ENCODE measurements around the gene RGS19.
A peak's percentile ranks its signal among the peaks of the same experiment; 100 is the strongest.

Gene RGS19

DNA sequence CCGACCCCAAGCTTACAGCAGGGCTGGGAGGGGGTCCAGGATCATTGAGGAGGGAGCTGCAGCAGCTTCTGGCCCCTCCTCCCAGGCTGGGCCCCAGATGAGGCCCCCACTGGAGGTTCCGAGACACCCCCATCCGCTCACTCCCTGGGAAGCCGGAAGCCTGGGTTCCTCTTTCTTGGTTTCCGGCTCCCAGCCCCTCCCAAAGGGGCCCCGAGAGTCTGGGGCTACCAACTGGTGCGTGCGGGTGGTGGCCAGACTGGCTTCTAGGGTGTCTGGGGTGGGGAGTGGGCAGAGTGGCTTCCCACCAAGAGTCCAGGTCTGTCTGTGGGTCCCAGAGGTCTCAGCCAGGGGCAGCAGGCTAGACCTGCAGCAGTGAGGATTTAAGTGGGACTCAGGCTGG, 2.2 kb downstream of the RGS19 start:
- no peak for DNase-seq (ENCODE audit: low read depth)

DNA sequence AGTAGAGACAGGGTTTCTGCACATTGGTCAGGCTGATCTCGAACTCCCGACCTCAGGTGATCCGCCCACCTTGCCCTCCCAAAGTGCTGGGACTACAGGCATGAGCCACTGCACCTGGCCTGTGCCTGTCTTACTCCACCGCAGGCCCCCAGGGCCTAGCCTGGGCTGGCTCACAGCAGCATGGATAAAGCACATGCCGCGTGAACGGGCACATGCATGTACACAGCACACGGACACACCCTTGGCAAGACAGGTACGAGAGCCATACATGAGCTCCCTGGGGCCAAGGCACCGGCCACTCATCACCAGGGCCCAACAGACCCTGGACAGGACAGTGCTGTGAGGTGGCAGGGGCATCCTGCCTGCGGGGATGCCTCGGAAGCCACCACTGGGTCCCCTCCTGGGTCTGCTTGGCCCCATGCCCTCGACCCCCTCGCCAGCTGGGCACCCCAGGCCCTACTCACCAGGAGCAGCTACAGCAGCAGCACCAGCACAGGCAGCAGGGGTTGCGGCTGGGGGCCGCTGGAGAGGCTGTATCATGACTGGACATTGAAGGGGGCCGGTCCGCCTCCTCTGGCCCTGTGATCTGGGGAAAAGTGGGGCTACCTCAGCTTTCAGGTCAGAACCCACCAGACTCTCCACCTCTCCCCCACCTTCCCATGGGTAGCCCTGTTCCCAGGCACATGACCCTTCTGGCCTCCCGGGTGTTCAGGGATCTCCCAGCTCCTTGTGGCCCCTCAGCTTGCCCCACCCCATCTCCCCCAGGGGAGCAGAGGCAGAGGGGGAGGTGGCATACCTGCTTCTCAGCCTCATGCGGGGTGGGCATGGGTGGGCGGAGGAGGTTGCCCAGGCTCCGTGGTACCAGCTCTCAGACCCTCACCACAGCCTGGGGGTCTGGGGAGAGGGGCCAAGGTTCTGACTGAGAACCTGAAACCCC, 3.0 kb downstream of the RGS19 start:
- DNase-seq (ENCODE audit: low read depth) = no peak

GRCh38 chr20:64075556-64075955, 3.8 kb downstream of the RGS19 start:
- no peak for DNase-seq (ENCODE audit: low read depth)

DNA sequence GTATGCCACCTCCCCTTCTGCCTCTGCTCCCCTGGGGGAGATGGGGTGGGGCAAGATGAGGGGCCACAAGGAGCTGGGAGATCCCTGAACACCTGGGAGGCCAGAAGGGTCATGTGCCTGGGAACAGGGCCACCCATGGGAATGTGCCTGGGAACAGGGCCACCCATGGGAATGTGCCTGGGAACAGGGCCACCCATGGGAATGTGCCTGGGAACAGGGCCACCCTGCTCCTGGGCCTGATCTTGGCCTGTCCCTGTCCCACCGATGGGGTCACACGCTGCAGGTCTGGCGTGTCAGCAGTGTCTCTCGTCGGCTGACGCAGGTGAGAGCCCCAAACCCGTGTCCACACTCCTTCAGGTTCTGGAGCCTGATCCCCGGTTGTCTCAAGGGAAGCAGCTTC, 4.4 kb downstream of the RGS19 start:
- DNase-seq (ENCODE audit: low read depth) = no peak

DNA sequence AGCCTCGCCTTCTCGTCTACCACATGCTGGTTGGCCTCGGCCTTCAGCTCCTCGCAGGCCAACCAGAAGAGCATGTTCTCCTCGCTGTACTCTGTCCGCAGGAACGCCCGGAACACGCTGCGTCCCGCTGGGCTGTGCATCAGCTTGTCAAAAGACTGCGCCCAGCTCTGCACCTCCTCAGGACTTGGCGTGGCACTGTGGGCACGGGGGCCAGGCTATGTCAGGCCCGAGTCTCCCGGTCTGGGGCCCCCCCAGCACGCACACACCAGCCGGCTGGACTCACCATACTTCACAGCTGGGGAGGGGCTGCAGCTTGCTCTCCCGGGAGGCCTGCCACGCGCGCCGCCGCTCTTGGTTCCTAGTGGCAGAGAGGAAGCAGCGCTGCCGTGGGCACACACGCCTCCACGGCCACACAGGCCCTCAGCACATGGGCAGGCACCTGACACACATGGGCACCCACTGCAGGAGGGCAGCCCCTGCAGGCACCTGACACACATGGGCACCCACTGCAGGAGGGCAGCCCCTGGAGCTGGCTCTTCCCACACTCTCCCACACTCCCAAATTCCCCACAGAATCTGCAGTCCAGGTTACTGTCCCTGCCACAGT, 5.0 kb downstream of the RGS19 start:
- DNase-seq (ENCODE audit: low read depth) = no peak

DNA sequence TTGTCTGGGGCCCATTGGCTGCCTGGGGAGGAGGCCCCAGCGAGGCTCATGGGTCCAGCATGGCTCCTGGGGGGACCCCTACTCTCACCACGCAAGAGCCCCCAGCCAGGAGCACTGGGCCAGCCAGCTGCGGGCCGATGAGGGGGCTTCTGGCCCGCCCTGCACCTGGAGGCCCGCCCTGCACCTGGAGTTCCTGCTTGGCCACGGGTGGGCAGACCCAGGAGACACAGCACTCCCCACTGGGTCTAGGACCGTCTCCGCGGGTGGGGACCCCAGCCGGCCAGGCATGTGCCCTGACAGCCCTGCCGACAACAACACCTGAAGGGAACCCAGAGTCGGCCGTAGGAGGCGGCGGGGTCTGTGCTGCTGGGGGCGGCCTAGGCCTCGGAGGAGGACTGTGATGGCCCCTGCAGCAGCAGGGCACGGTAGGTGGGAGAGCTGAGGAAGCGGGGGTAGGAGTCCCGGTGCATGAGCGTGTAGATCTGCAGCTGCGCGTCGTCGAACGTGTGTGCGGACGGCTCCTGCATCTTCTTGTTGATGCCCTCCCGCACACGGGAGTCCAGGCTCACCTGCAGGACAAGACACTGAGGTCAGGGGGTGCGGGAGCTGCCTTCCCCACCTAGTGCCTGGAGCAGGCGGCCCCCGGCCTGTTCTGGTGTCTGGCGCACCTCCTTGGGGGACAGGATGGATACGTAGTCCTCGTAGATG, 5.7 kb downstream of the RGS19 start:
- DNase-seq (ENCODE audit: low read depth) = no peak

DNA sequence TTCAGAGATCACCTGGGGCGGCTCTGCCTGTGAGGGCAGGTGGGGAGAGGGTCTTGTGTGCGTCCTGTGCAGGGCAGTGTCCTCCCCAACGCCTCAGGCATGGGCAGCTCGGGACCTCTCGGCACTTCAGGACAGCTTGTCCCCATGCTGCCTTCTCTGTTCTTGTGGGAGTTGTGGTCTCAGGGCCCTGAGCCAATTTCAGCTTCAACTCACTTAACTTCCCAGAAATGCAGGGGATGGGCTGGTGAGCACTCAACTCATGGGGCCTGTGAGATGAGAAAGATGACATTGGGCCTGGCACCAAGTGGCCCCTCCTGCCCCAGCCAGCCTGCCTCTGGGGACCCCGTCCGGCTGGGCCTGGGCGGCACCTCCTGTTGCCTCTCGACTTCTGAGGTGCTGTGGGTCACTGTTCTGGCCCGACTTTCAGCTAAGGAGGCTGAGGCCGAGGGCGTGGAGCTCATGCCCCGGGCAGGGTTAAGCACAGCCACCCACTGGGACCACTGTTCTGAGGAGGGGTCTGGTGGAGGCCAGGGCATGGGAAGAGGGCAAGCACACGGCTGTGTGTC, 6.7 kb downstream of the RGS19 start:
- DNase-seq (ENCODE audit: low read depth) = no peak

DNA sequence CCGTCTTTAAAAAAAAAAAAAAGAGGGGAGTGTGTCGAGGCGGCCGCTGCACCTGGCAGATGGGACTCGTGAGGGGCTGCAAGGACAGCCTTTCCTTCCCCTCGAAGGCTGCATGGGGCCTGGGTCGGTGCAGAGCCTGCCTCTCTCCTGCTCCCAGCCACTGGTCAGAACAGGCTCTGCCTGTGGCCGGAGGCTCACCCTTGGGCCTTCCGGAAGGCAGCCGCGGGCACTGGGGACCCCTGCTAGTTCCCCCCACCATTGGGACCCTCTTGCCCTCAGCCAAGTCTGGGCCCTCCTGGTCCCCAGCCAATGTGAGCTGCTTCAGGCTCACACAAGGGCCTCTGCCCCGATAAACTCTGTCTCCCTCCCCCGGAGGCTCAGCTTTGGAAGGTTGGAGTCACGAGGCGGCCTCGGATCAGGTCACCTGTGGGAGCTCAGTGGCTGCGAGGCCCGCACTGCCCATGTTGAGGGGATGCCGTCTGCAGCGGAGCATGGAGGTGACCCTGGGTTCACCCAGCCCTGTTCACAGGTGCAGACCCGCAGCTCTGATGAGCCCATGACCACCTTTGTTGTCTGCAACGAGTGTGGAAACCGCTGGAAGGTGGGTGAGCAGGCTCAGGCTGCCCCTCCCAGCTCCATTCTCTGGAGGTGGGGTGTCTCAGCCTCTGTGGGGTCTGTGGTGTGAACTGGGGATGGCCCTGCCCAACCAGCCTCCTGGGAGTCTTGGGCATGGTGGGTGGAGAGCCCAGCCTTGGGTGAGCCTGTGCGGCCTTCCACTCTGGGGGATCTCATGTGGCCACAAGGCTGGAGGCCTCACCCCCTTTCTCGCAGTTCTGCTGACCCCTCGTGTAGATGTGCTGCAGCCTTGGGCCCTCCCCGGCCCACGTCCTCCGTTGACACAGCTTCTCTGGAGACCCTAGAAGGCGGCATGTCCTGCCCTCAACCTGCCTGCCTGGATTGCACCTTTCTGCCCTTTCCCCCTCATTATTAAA, 7.7 kb downstream of the RGS19 start:
- no peak for DNase-seq (ENCODE audit: low read depth)

DNA sequence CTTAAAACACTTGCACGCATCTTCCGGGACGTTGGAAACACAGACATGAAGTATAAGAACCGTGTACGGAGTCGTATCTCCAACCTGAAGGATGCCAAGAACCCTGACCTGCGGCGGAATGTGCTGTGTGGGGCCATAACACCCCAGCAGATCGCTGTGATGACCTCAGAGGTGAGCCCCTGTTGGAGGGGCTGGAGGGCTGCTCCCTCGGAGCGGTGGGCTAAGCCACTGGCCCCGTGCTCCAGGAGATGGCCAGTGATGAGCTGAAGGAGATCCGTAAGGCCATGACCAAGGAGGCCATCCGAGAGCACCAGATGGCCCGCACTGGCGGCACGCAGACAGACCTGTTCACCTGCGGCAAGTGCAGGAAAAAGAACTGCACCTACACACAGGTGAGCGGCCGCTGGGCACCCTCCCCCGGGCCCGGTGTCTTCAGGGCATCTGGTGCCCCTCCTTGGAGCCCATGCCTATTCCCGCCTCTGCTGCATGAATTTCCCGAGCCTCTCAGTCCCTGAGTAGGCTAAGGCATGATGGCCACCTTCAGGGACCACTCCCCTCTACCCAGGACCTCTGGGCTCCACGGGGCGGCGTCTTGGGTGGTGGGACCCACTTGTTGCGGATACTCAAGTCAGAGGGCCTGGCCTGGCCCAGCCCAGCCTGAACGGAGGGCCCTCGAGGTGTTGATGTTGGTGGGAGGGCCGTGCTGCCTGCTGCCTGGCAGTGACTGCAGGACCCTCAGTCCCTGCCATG, 8.9 kb downstream of the RGS19 start:
- DNase-seq (ENCODE audit: low read depth) = no peak

DNA sequence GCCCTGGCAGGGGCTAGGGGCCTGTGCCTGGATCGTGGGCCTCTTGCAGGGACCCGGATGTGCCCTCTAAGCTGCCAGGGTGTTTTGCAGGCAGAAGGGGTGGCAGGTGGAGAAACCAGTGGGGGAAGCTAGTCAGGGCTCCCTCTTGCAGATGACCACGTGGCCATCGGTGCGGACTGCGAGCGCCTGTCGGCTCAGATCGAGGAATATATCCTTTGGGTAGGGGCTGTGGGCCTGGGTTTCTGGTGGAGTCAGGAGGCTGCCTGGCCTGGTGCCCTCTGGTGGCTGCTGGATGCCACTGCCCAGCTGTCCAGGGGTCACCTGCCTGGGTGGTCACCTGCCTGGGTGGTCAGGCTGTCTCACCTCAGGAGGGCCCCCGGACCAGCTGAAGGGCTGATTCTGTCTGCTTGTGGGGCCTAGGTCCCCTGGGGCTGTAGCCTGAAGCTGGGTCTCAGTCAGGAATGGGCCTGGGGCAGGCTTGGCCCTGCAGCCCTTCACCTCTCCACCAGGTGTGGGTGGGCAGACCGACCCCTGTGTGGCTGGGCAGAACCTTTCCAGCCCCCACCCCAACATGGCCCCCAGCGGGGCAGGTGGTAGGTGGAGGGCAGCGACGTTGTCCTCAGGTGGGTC, 9.6 kb downstream of the RGS19 start:
- DNase-seq (ENCODE audit: low read depth) = no peak

- no peak for DNase-seq (ENCODE audit: low read depth)
Observed at GRCh38 chr20:64069209-64069613, 10.1 kb downstream of the RGS19 start.

- DNase-seq (ENCODE audit: low read depth) = no peak
Observed at GRCh38 chr20:64068386-64069208, 10.7 kb downstream of the RGS19 start.

DNA sequence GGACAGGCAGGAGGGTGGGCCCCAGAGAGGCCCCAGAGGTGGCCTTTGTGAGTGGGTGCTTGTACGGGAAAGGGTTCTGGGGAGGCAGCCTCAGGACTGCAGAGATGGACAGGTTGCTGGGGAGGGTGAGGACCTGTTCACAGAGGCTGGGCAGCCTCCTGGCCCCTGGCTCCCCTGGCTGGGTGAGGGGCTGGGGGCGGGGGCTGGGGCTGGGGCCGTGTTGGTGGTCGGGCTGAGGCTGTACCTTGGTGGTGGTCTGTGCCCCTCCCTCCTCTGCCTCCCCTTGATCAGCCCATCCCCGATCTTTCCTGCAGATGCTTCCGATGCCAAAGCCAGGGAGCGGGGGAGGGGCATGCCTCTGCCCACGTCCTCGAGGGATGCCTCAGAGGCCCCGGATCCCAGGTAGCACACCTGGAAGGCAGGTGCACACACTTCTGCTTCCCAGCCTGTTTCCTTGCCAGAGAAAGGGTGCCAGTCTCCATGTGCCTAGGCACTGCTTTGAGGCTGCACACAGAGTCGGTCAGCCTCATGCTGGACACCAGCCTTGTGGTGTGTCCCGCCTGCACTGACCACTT, 11.5 kb downstream of the RGS19 start:
- no peak for DNase-seq (ENCODE audit: low read depth)

DNA sequence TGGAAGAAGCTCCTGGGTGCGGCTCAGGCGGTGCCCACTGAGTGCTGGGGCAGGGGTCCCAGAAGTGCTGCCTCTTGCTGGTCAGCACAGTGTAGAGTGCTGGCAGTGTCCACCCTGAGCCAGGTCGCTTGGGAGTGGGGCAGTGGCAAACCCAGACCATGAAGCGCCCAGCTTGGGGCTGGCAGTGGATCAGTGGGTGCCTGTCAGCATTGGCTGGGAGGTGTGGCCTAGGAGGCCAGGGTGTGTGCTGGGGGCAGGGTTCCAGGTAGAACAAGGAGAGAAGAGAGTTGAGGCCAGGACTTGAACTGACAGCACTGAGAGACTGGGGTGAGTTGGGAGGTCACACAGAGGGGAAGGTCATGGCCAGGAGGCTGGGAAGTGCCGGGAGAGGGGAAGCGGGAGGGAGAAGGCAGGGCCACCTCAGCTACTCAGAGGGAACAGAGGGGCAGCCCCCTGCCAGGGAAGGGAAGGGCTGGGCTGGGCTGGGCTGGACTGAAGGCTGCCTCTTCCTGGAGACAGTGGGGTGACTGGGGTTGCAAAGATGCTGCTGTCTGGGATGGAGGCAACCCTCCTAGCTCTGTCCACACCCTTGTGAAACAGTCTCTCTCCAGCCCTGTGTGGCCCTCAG, 12.2 kb downstream of the RGS19 start:
- DNase-seq (ENCODE audit: low read depth) = no peak

DNA sequence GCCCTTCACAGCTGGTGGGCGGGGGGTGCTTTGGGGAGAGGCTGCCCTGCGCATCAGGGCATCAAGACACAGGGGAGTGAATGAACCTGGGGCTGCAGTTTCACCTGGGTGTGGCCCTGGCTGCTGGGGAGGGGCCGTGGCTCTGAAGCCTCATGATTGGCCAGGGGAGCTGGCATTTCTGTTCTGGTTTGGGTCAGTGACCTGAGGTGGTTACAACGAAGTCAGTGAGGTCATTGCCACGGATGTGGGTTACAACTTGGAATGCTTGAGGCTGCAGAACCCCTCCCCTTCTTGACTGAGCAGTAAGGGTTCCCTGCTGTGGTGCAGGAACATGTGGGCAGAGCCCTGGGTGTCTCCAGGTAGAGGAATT, 13.4 kb downstream of the RGS19 start:
- peak; percentile 61 for DNase-seq (ENCODE audit: low read depth)

DNA sequence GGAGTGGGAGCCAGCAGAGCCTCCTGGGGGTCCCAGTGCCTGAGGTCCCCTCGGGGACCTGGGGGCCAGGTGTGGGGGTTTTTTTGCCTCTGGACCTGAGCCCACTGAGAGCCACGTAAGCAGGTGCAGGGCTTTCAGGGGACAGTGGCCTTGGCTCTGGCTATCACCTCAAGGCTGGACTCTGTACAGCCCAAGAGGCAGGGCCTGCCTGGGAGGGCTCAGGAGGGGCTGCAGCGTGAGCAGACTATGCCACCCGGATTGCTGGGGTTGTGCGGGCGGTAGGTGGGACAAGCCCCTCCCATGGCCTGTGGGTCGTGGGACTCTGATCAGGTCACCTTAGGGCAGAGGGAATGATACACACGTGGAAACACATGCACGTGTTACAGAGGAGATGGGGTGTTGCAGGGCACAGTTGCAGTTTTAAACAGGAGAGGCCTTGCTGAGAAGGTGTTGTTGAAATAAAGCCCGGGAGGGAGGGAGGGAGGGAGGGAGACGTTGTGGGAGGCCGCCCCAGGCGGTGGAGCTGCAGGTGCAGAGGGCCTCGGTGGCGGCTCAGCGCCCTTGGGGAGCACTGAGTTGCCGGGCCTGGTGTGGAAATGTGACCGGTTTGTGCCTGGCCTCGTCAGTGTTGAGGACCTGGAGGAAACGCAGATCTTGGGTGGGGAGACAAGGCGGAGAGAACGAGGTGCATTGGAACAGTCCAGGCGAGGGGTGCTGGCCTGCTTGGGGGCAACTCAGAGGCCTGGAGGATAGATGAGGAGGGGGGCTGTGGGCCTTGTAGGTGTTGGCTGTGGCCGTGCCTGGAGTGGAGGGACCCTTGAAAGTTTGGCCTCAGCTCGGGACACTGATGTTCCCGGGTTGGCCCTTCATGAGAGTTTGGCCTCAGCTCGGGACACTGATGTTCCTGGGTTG, 14.0 kb downstream of the RGS19 start:
- DNase-seq (ENCODE audit: low read depth) = no peak

GRCh38 chr20:64064145-64064698, 15.1 kb downstream of the RGS19 start:
- peak; percentile 24 for DNase-seq (ENCODE audit: low read depth)

Data from fibroblast of gingiva (primary cell).